Liver (tissue), 9 donors: ENCODE data around the gene SRCAP. TPM values are rescaled to one million over a fixed set of nuclear protein-coding genes. Genes with fewer than 3 reads are reported as not detected.

Experiments
- DNase-seq: peaks from one replicate; pipeline ENCODE4 v3.0.0-alpha.2; 2017; ENCODE audit warnings: low spot score
- H3K27ac ChIP-seq, 2 donors: one replicate each; pipeline ENCODE4 v1.7.0; 2013; ENCODE audit warnings: inconsistent platforms in 2 of 2, low read length in 2 of 2, control low read depth in 1 of 2, low read depth in 1 of 2, mild to moderate bottlenecking in 1 of 2
- H3K27me3 ChIP-seq, 4 donors: one replicate each; pipeline versions ENCODE4 v1.6.1 to v1.7.0; 2013; ENCODE audit warnings: low read length in 3 of 4, inconsistent platforms in 1 of 4, mild to moderate bottlenecking in 1 of 4, moderate library complexity in 1 of 4; ENCODE audit not compliant: control insufficient read depth in 4 of 4, insufficient read depth in 4 of 4
- H3K36me3 ChIP-seq, 4 donors: one replicate each; pipeline versions ENCODE4 v1.6.1 to v1.7.0; 2013; ENCODE audit warnings: low read length in 3 of 4, mild to moderate bottlenecking in 3 of 4, low read depth in 1 of 4, moderate library complexity in 1 of 4; ENCODE audit not compliant: control insufficient read depth in 4 of 4, insufficient read depth in 3 of 4
- H3K4me1 ChIP-seq, 4 donors: one replicate each; pipeline versions ENCODE4 v1.6.1 to v1.7.0; 2013; ENCODE audit warnings: low read length in 3 of 4, mild to moderate bottlenecking in 3 of 4, moderate library complexity in 1 of 4; ENCODE audit not compliant: control insufficient read depth in 4 of 4, insufficient read depth in 4 of 4
- H3K4me3 ChIP-seq, 3 donors: one replicate each; pipeline versions ENCODE4 v1.6.1 to v1.7.0; 2013; ENCODE audit warnings: low read length in 3 of 3, control low read depth in 1 of 3, low read depth in 1 of 3, mild to moderate bottlenecking in 1 of 3
- H3K9ac ChIP-seq, 2 donors: one replicate each; pipeline ENCODE4 v1.7.0; 2013; ENCODE audit warnings: low read length in 2 of 2, mild to moderate bottlenecking in 2 of 2, moderate library complexity in 2 of 2, control low read depth in 1 of 2, low read depth in 1 of 2
- H3K9me3 ChIP-seq, 4 donors: one replicate each; pipeline versions ENCODE4 v1.6.1 to v1.7.0; 2013; ENCODE audit warnings: low read length in 3 of 4; ENCODE audit not compliant: control insufficient read depth in 4 of 4
- CTCF ChIP-seq: fragments of 150-350 bp; IDR thresholded peaks from 2 replicates; pipeline ENCODE4 v1.5.1; 2017; ENCODE audit warnings: improper control_type of control experiment, low read depth, low read length; ENCODE audit not compliant: missing input control
- EGR1 ChIP-seq, 2 donors: IDR thresholded peaks; 2 replicates each; pipeline ENCODE4 v1.6.1; 2016 to 2018; ENCODE audit warnings: antibody characterized with exemption in 2 of 2, low read depth in 2 of 2
- FOXA1 ChIP-seq: IDR thresholded peaks from 2 replicates; pipeline ENCODE4 v1.6.1; 2016; ENCODE audit warnings: antibody characterized with exemption
- FOXA2 ChIP-seq: IDR thresholded peaks from 2 replicates; pipeline ENCODE4 v1.6.1; 2016; ENCODE audit warnings: antibody characterized with exemption
- GABPA ChIP-seq, 2 donors: IDR thresholded peaks in 1 of 2; conservative IDR thresholded peaks in 1 of 2; 2 replicates each; pipeline ENCODE4 v1.6.1; 2016; ENCODE audit warnings: antibody characterized with exemption in 2 of 2, mild to moderate bottlenecking in 1 of 2, moderate library complexity in 1 of 2
- HNF4A ChIP-seq, 2 donors: conservative IDR thresholded peaks; 2 replicates each; pipeline ENCODE4 v1.6.1; 2016; ENCODE audit warnings: antibody characterized with exemption in 2 of 2, mild to moderate bottlenecking in 2 of 2
- HNF4G ChIP-seq: IDR thresholded peaks from 2 replicates; pipeline ENCODE4 v1.6.1; 2016; ENCODE audit warnings: antibody characterized with exemption
- JUND ChIP-seq, 2 donors: IDR thresholded peaks; 2 replicates each; pipeline ENCODE4 v1.6.1; 2016; ENCODE audit warnings: antibody characterized with exemption in 2 of 2
- NR2F2 ChIP-seq: IDR thresholded peaks from 2 replicates; pipeline ENCODE4 v1.6.1; 2016; ENCODE audit warnings: antibody characterized with exemption
- RAD21 ChIP-seq, 2 donors: IDR thresholded peaks; 2 replicates each; pipeline ENCODE4 v1.6.1; 2016; ENCODE audit warnings: antibody characterized with exemption in 2 of 2, mild to moderate bottlenecking in 2 of 2
- RXRA ChIP-seq, 2 donors: IDR thresholded peaks; 2 replicates each; pipeline ENCODE4 v1.6.1; 2017 to 2018; ENCODE audit warnings: antibody characterized with exemption in 2 of 2, mild to moderate bottlenecking in 1 of 2
- SP1 ChIP-seq: IDR thresholded peaks from 2 replicates; pipeline ENCODE4 v1.6.1; 2018; ENCODE audit warnings: antibody characterized with exemption, mild to moderate bottlenecking
- TAF1 ChIP-seq: conservative IDR thresholded peaks from 2 replicates; pipeline ENCODE4 v1.6.1; 2016; ENCODE audit warnings: antibody characterized with exemption, mild to moderate bottlenecking
- YY1 ChIP-seq: IDR thresholded peaks from 2 replicates; pipeline ENCODE4 v1.6.1; 2016; ENCODE audit warnings: antibody characterized with exemption, mild to moderate bottlenecking
- WGBS: extraction: QIAGEN DNeasy Blood & Tissue Kit; methylation state at CpG from one replicate; pipeline ENCODE4 v1.1.7; 2013; 5-methylcytosine and 5-hydroxymethylcytosine counted together
- polyA plus RNA-seq, 2 donors: library from polyadenylated mRNA; stranded (reverse) in 1 of 2; unstranded in 1 of 2; fragments of 200-250 nt in 1 of 2; fragments of >200 nt in 1 of 2; fragmentation: Nextera tagmentation in 1 of 2; extraction: Ambion mirVana in 1 of 2; gene quantifications; one replicate each; pipeline versions ENCODE4 v1.2.1 to v1.2.3, GENCODE V29; 2013 to 2015
- total RNA-seq, 2 donors: library from RNA; depleted of rRNA; stranded (reverse); fragments of >200 nt; gene quantifications; one replicate each; pipeline ENCODE4 v1.2.3, GENCODE V29; 2014
- TF ChIP-seq, protein P1 (sequence below): IDR thresholded peaks from 2 replicates; pipeline ENCODE4 v1.6.1; 2016; ENCODE audit warnings: antibody characterized with exemption, mild to moderate bottlenecking
- TF ChIP-seq, protein P2 (sequence below): IDR thresholded peaks from 2 replicates; pipeline ENCODE4 v1.6.1; 2016; ENCODE audit warnings: antibody characterized with exemption
- TF ChIP-seq, protein P3 (sequence below): IDR thresholded peaks from 2 replicates; pipeline ENCODE4 v1.6.1; 2016; ENCODE audit warnings: antibody characterized with exemption
- TF ChIP-seq, protein P4 (sequence below): IDR thresholded peaks from 2 replicates; pipeline ENCODE4 v1.6.1; 2016; ENCODE audit warnings: antibody characterized with exemption
- donor health status: healthy.
- donor health status: healthy.
- donor health status: healthy.
- donor health status: healthy.
- donor health status: healthy.

The SRCAP gene
- total and polyA plus RNA-seq, 4 donors: 7.6 to 27.7 (median 17.7) TPM

- DNase-seq: no peak
- Histone ChIP-seq H3K27ac (no peak overlapping the region), H3K9me3 (no peaks in the 10 kb centered on the region), H3K4me1 (peaks cover 3 to 27% (median 21%) of the 10 kb centered on the region in 4 donors), H3K4me3 (no peak overlapping the region), H3K9ac (no peak overlapping the region), H3K36me3 (peaks cover 21 to 63% (median 42%) of the 10 kb centered on the region in 4 donors), H3K27me3 (no peaks in the 10 kb centered on the region)
- WGBS: 89% methylated on average over 9 of the region's 9 CpGs
- TF ChIP-seq FOXA2: no peak
- TF ChIP-seq CTCF: no peak
- no peak for TF ChIP-seq EGR1 (IDR thresholded peaks at IDR 0.05; ENCODE audit: low read depth in 2 of 2)
- TF ChIP-seq RAD21 (IDR thresholded peaks at IDR 0.05): no peak
- TF ChIP-seq, protein P1, sequence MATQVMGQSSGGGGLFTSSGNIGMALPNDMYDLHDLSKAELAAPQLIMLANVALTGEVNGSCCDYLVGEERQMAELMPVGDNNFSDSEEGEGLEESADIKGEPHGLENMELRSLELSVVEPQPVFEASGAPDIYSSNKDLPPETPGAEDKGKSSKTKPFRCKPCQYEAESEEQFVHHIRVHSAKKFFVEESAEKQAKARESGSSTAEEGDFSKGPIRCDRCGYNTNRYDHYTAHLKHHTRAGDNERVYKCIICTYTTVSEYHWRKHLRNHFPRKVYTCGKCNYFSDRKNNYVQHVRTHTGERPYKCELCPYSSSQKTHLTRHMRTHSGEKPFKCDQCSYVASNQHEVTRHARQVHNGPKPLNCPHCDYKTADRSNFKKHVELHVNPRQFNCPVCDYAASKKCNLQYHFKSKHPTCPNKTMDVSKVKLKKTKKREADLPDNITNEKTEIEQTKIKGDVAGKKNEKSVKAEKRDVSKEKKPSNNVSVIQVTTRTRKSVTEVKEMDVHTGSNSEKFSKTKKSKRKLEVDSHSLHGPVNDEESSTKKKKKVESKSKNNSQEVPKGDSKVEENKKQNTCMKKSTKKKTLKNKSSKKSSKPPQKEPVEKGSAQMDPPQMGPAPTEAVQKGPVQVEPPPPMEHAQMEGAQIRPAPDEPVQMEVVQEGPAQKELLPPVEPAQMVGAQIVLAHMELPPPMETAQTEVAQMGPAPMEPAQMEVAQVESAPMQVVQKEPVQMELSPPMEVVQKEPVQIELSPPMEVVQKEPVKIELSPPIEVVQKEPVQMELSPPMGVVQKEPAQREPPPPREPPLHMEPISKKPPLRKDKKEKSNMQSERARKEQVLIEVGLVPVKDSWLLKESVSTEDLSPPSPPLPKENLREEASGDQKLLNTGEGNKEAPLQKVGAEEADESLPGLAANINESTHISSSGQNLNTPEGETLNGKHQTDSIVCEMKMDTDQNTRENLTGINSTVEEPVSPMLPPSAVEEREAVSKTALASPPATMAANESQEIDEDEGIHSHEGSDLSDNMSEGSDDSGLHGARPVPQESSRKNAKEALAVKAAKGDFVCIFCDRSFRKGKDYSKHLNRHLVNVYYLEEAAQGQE: no peak
- TF ChIP-seq YY1: no peak
- no peak for TF ChIP-seq HNF4A (conservative IDR thresholded peaks at IDR 0.05)
- TF ChIP-seq JUND (IDR thresholded peaks at IDR 0.05): no peak
Measured at GRCh38 chr16:30663820-30664219, 35.2 kb upstream of the SRCAP start.

- Histone ChIP-seq H3K27ac (no peak overlapping the region), H3K4me3 (no peak overlapping the region), H3K9me3 (no peaks in the 10 kb centered on the region), H3K9ac (no peak overlapping the region), H3K4me1 (peaks cover 10 to 34% (median 26%) of the 10 kb centered on the region in 4 donors), H3K36me3 (peaks cover 21 to 68% (median 42%) of the 10 kb centered on the region in 4 donors), H3K27me3 (no peaks in the 10 kb centered on the region)
- TF ChIP-seq CTCF (no peak), HNF4G (no peak), FOXA2 (no peak), JUND (IDR thresholded peaks at IDR 0.05) (no peak), TAF1 (no peak), YY1 (no peak), FOXA1 (no peak), SP1 (no peak), NR2F2 (no peak), RXRA (IDR thresholded peaks at IDR 0.05) (no peak), EGR1 (IDR thresholded peaks at IDR 0.05; ENCODE audit: low read depth in 2 of 2) (no peak), HNF4A (conservative IDR thresholded peaks at IDR 0.05) (no peak), RAD21 (IDR thresholded peaks at IDR 0.05) (no peak), GABPA (IDR thresholded peaks at IDR 0.05 in 1 of 2, conservative IDR thresholded peaks at IDR 0.05 in 1 of 2) (no peak)
- TF ChIP-seq, protein P2, sequence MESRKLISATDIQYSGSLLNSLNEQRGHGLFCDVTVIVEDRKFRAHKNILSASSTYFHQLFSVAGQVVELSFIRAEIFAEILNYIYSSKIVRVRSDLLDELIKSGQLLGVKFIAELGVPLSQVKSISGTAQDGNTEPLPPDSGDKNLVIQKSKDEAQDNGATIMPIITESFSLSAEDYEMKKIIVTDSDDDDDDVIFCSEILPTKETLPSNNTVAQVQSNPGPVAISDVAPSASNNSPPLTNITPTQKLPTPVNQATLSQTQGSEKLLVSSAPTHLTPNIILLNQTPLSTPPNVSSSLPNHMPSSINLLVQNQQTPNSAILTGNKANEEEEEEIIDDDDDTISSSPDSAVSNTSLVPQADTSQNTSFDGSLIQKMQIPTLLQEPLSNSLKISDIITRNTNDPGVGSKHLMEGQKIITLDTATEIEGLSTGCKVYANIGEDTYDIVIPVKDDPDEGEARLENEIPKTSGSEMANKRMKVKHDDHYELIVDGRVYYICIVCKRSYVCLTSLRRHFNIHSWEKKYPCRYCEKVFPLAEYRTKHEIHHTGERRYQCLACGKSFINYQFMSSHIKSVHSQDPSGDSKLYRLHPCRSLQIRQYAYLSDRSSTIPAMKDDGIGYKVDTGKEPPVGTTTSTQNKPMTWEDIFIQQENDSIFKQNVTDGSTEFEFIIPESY: no peak
- TF ChIP-seq, protein P1: no peak
- TF ChIP-seq, protein P3, sequence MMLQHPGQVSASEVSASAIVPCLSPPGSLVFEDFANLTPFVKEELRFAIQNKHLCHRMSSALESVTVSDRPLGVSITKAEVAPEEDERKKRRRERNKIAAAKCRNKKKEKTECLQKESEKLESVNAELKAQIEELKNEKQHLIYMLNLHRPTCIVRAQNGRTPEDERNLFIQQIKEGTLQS: no peak
- TF ChIP-seq, protein P4, sequence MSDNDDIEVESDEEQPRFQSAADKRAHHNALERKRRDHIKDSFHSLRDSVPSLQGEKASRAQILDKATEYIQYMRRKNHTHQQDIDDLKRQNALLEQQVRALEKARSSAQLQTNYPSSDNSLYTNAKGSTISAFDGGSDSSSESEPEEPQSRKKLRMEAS: no peak
- DNase-seq: no peak
- 94% methylated on average over 15 of the region's 15 CpGs for WGBS
Measured at GRCh38 chr16:30664616-30665109, 34.3 kb upstream of the SRCAP start.
